ENCODE data around the gene RIPOR2.

GRCh38 chr6:24911796-24912382 is 23.9 kb downstream of the RIPOR2 start:
- TF ChIP-seq GATA2 (IDR thresholded peaks at IDR 0.05; ENCODE audit: low read depth, low read length) (no peak), GATA3 (IDR thresholded peaks at IDR 0.05; ENCODE audit: low read depth, low read length) (no peak)

Measured in SH-SY5Y (cell line).